DOHH2 (cell line): Measurements from ENCODE around the gene SNF8.
"Not testable (repeated sequence)": the region's sequence is repeated elsewhere in the genome, so short reads cannot be mapped to it uniquely, and the experiment has no call there.

Experiments used
- H3F3A ChIP-seq: fragments of 200-600 bp; sonication (generic), shearing (Covaris generic); 2 replicates; pipeline ENCODE4 v1.6.0; 2016; ENCODE audit warnings: antibody characterized with exemption, mild to moderate bottlenecking; ENCODE audit not compliant: control insufficient read depth, insufficient read depth
- H3K27ac ChIP-seq: fragments of 200-600 bp; sonication (generic); 2 replicates; pipeline ENCODE4 v1.5.1; 2014; ENCODE audit warnings: low read depth, mild to moderate bottlenecking, low read length, moderate library complexity
- H3K27me3 ChIP-seq: fragments of 200-600 bp; sonication (generic); 2 replicates; pipeline ENCODE4 v1.6.1; 2014; ENCODE audit warnings: mild to moderate bottlenecking, low read length, mixed read lengths; ENCODE audit not compliant: control insufficient read depth
- H3K36me3 ChIP-seq: fragments of 200-600 bp; sonication (generic); 2 replicates; pipeline ENCODE4 v1.6.1; 2014; ENCODE audit warnings: mild to moderate bottlenecking, low read length, moderate library complexity, mixed read lengths; ENCODE audit not compliant: control insufficient read depth
- H3K4me1 ChIP-seq: fragments of 200-600 bp; sonication (generic); 2 replicates; pipeline ENCODE4 v1.6.1; 2014; ENCODE audit warnings: mild to moderate bottlenecking, low read length, mixed read lengths; ENCODE audit not compliant: control insufficient read depth
- H3K4me2 ChIP-seq: fragments of 200-600 bp; sonication (generic); 2 replicates; pipeline ENCODE4 v1.6.0; 2014; ENCODE audit warnings: mild to moderate bottlenecking, low read length, moderate library complexity
- H3K4me3 ChIP-seq: fragments of 200-600 bp; sonication (generic); 2 replicates; pipeline ENCODE4 v1.5.1; 2014; ENCODE audit warnings: mild to moderate bottlenecking, low read length, mixed read lengths
- H3K79me2 ChIP-seq: fragments of 200-600 bp; sonication (generic); 2 replicates; pipeline ENCODE4 v1.6.1; 2014; ENCODE audit warnings: mild to moderate bottlenecking, low read length, mixed read lengths; ENCODE audit not compliant: control insufficient read depth
- H3K9me2 ChIP-seq: fragments of 200-600 bp; sonication (generic); replicated peaks from 2 replicates; pipeline ENCODE4 v1.6.1; 2014; ENCODE audit warnings: mild to moderate bottlenecking, low read length, mixed read lengths; ENCODE audit not compliant: control insufficient read depth
- H3K9me3 ChIP-seq: fragments of 200-600 bp; sonication (generic); 2 replicates; pipeline ENCODE4 v1.6.1; 2014; ENCODE audit warnings: antibody characterized with exemption, low read length, mixed read lengths; ENCODE audit not compliant: control insufficient read depth, insufficient read depth
- H4K20me1 ChIP-seq: fragments of 200-600 bp; sonication (generic); 2 replicates; pipeline ENCODE4 v1.6.0; 2014; ENCODE audit warnings: low read depth, mild to moderate bottlenecking, antibody characterized with exemption, low read length, moderate library complexity; ENCODE audit not compliant: control insufficient read depth, insufficient read depth
- CTCF ChIP-seq: fragments of 200-600 bp; sonication (generic); IDR thresholded peaks from one replicate; pipeline ENCODE4 v1.5.1; 2014; ENCODE audit warnings: antibody characterized with exemption, mild to moderate bottlenecking, low read depth, low read length; ENCODE audit not compliant: poor library complexity, severe bottlenecking
- EZH2phosphoT487 ChIP-seq: fragments of 200-600 bp; sonication (generic); IDR thresholded peaks from 2 replicates; pipeline ENCODE4 v1.6.1; 2017; ENCODE audit warnings: borderline replicate concordance, mild to moderate bottlenecking, antibody characterized with exemption, low read length, moderate library complexity, mixed read lengths

SNF8 gene

DNA sequence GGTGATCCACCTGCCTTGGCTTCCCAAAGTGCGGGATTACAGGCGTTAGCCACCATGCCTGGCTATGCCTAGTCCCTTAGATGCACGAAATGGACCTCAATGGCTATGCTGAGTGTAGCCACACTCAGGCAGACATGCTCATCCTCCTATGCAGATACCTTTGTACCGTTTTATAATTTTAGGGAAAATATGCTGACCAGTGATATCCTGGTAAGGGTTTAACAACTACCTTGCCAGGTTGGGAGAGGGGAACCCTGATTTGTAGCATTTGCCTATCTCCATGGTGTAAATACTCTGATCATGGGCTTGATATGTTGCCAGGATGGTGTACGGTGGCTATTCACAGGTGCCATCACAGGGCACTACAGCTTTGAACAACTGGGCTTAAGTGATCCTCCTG is 6.9 kb upstream of the SNF8 start:
- H3K27ac ChIP-seq, result no peak overlapping the region
- no peaks in the 10 kb centered on the region for H3K36me3 ChIP-seq
- no peak overlapping the region for H3K4me2 ChIP-seq
- TF ChIP-seq EZH2phosphoT487, result no peak
- TF ChIP-seq CTCF, result no peak
- peaks cover 15% of the 10 kb centered on the region for H3K4me1 ChIP-seq
- H3K27me3 ChIP-seq, result no peaks in the 10 kb centered on the region
- no peaks in the 10 kb centered on the region for H3F3A ChIP-seq
- H4K20me1 ChIP-seq, result no peaks in the 10 kb centered on the region
- H3K9me3 ChIP-seq, result no peaks in the 10 kb centered on the region
- no peak overlapping the region for H3K4me3 ChIP-seq
- H3K79me2 ChIP-seq, result no peaks in the 10 kb centered on the region
- H3K9me2 ChIP-seq, result no peaks in the 10 kb centered on the region

GRCh38 chr17:48945261-48945651 is 614 bp upstream of the SNF8 start:
- not testable (repeated sequence) for H3F3A ChIP-seq, H3K9me2 ChIP-seq, H4K20me1 ChIP-seq, H3K9me3 ChIP-seq, H3K27me3 ChIP-seq
- Histone ChIP-seq H3K4me3 (peak overlapping the region; percentile 92), H3K36me3 (peaks cover 18% of the 10 kb centered on the region), H3K79me2 (peaks cover 33% of the 10 kb centered on the region), H3K4me2 (peak overlapping the region; percentile 99), H3K4me1 (peaks cover 13% of the 10 kb centered on the region), H3K27ac (peak overlapping the region; percentile 57)

- Histone ChIP-seq H3F3A (peaks cover 13% of the 10 kb centered on the region), H4K20me1 (no peaks in the 10 kb centered on the region), H3K27me3 (no peaks in the 10 kb centered on the region), H3K4me3 (no peak overlapping the region), H3K9me3 (no peaks in the 10 kb centered on the region), H3K9me2 (no peaks in the 10 kb centered on the region), H3K4me2 (no peak overlapping the region), H3K36me3 (peaks cover 84% of the 10 kb centered on the region), H3K4me1 (no peaks in the 10 kb centered on the region), H3K27ac (no peak overlapping the region), H3K79me2 (no peaks in the 10 kb centered on the region)
- TF ChIP-seq EZH2phosphoT487, result no peak
- TF ChIP-seq CTCF, result no peak
These were observed 11.6 kb downstream of the SNF8 start for GRCh38 chr17:48933035-48933434.

GRCh38 chr17:48930435-48930873 is 14.2 kb downstream of the SNF8 start:
- H3F3A ChIP-seq, result peaks cover 15% of the 10 kb centered on the region
- no peak overlapping the region for H3K27ac ChIP-seq
- H3K9me2 ChIP-seq, result no peaks in the 10 kb centered on the region
- no peaks in the 10 kb centered on the region for H4K20me1 ChIP-seq
- no peaks in the 10 kb centered on the region for H3K4me1 ChIP-seq
- H3K27me3 ChIP-seq, result no peaks in the 10 kb centered on the region
- no peaks in the 10 kb centered on the region for H3K79me2 ChIP-seq
- no peak overlapping the region for H3K4me3 ChIP-seq
- H3K9me3 ChIP-seq, result no peaks in the 10 kb centered on the region
- no peak overlapping the region for H3K4me2 ChIP-seq
- H3K36me3 ChIP-seq, result peaks cover 93% of the 10 kb centered on the region
- TF ChIP-seq EZH2phosphoT487 (no peak), CTCF (no peak)
